Measurements from ENCODE around the gene TUBA4A. TPM values are rescaled to one million over a fixed set of nuclear protein-coding genes. Genes with fewer than 3 reads are reported as not detected.
"Not testable (repeated sequence)": the region's sequence is repeated elsewhere in the genome, so short reads cannot be mapped to it uniquely, and the experiment has no call there.

The TUBA4A gene
- total RNA-seq, 1 experiment from 2014 or later, result 39.4 TPM

GRCh38 chr2:219214141-219214540 lies 39.6 kb downstream of the TUBA4A start:
- no peak for DNase-seq (ENCODE audit: extremely low read depth, low read depth)

- no peak for DNase-seq (ENCODE audit: extremely low read depth, low read depth)
These were observed 40.1 kb downstream of the TUBA4A start for GRCh38 chr2:219213486-219214071.

- DNase-seq (ENCODE audit: extremely low read depth, low read depth), result no peak
These were observed 40.7 kb downstream of the TUBA4A start for GRCh38 chr2:219213026-219213415.

DNA sequence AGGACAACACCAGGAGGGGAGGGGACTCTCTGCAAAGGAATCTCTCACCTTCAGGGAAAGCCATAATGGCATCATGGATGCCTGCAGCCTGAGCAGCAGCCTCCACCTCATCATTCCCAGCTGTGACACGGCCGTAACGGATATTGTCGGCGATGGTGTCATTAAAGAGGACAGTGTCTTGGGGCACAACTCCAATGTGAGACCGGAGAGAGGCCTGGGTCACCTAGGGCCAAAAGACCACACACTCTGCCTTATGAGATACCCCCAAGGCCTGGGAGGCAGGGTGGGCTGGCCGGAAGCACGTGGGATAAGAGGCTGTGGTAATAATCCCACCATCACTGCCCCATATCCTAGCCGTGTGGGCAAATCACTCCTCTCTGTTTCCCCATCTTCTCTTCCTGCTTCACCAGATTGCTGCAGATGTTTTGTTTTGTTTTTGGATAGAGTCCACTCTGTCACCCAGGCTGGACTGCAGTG lies 42.8 kb downstream of the TUBA4A start:
- DNase-seq (ENCODE audit: extremely low read depth, low read depth), result no peak

GRCh38 chr2:219210196-219210885 lies 43.4 kb downstream of the TUBA4A start:
- no peak for DNase-seq (ENCODE audit: extremely low read depth, low read depth)

DNA sequence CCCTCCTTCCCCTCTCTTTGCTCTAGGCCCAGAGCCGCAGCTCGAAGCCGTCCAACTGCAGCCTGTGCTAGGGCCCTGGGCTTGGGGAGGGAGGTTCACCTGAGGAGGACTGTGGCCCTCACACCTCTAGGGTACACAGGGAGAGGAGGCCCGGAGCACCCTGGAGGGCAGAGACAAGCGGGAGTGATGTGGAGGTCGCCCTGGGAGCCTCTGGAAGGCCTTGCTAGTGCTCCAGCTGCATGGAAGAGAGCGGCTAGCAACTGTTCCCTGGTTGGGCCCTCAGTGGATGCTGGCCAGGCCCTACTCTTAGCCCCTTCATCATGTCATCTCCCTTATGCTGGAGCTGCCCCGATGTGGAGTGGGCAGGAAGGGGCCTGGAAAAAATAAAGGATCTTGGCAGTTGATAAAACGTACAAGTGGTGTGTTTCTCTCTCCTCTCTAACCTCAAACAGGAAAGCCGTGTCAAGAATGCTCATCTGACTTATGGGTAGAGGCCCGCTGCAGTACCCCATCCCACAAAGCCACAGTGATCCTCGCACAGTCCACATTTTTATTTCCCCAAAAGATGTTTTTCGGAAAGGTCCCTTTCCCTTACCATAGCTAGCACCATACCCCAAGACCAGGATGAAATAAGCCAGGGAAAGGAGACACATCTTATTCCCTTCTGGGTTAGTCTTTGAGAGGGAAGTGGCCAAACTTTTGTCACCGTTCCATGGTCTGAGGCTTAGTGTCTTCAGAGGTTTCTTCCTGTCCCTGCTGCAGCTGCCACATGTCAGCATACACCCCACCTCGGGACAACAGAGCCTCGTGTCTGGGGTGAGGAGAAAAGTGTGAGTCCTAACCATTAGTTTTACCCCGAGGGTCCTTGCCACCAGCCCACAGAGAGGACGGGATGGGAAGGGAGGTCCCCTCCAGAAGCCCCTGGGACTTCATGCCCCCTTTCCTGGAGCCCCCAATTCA lies 44.2 kb downstream of the TUBA4A start:
- no peak for DNase-seq (ENCODE audit: extremely low read depth, low read depth)

DNA sequence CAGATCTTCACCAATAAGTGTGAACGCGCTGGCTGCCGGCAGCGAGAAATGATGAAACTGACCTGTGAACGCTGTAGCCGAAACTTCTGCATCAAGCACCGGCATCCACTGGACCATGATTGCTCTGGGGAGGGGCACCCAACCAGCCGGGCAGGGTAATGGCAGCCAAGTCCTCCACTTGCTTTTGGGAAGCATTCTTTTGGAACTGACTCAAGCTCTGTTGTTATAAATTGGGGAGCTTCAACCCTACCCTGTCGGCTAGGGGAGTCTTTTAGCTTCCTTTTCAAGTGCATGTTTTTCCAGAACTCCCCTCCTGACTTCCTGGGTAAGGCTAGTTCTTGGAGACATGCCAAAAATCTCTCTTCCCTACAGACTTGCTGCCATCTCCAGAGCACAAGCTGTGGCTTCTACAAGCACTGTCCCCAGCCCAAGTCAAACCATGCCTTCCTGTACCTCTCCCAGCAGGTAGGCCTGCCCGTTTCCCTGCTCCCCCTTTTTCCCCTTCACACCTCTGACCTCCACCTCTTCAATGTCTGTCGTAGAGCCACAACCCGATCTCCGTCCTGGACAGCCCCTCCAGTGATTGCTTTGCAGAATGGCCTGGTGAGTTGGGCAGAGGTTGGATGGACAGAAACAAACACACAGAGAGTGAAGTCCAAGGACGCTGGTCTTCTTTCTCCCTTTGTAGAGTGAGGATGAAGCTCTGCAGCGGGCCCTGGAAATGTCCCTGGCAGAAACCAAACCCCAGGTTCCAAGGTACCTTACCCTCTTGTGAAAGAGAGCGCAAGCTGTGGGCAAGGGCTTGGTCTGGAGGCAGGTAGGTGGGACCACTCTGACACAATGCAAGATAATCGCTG lies 45.6 kb downstream of the TUBA4A start:
- no peak for DNase-seq (ENCODE audit: extremely low read depth, low read depth)

- DNase-seq (ENCODE audit: extremely low read depth, low read depth), result no peak
These were observed 46.4 kb downstream of the TUBA4A start for GRCh38 chr2:219207134-219207883.

DNA sequence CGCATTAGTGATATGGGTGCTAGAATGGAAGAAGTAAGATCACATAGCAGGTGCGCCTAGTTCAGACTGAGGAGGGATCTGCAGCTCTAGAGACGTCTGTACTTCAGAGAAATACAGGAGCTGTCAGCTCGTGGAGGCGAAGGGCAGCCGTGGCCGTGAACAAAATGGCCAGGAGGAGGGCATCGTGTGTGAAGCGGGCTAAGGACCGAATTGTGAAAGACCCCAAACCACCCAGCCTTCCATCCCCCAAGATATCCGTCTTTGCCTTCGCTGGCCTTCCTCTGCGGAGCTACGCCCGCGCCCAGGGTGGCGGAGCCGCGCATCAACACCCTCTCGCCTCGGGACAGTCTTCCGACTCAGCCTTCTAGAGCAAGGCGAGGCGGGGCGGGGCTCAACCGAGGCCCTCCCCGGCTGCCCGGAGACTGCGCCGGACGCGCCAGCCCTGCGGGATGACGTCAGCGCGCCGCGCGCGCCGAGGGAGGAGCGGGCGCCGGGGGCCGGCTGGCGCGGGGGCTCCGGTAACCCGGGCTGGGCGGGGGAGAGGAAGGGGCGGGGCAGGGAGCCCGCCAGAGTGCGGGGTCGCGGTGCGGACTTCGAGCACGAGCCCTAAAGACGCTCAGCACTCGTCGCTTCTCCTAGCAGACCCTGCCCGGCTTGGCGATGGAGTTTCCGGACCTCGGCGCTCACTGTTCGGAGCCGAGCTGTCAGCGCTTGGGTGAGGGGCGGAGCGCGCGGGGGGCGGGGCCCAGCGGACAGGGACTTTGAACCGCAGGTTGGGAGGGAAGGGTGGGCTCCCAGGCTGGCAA lies 47.2 kb downstream of the TUBA4A start, which contains the start of gene ZFAND2B:
TSS of gene ZFAND2B (plus strand) at position 455 of the 806 bp plus-strand sequence. CDS start at position 661, 206 bp downstream.
- DNase-seq (ENCODE audit: extremely low read depth, low read depth), result peak; percentile 92

GRCh38 chr2:219205981-219206327 lies 47.8 kb downstream of the TUBA4A start:
- DNase-seq (ENCODE audit: extremely low read depth, low read depth), result no peak

DNA sequence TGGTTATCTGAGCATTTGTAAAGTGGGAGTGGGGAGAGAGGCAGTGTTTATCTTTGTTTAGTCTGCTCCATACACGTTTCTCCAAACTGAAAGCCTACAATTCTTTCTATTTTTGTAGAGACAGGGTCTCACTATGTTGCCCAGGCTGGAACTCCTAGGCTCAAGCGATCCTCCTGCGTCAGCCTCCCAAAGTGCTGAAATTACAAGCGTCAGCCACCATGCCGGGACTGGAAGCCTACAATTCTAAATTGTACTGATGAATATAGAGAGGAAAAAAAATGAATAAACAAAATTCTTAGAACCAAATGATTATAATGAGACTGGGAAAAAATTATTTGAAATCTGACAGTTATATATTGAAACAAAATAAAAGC lies 48.6 kb downstream of the TUBA4A start:
- DNase-seq (ENCODE audit: extremely low read depth, low read depth), result no peak

- DNase-seq (ENCODE audit: extremely low read depth, low read depth), result no peak
These were observed 49.1 kb downstream of the TUBA4A start for GRCh38 chr2:219204425-219205164.

DNA sequence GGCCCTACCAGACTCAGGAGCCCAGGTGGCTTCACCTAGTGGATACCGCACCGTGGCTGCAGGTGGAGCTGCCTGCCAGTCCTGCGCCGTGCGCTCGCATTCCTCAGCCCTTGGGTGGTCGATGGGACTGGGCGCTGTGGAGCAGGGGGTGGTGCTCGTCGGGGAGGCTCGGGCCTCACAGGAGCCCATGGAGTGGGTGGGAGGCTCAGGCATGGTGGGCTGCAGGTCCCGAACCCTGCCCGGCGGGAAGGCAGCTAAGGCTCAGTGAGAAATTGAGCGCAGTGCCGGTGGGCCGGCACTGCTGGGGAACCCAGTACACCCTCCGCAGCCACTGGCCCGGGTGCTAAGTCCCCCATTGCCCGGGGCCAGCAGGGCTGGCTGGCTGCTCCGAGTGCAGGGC lies 52.4 kb downstream of the TUBA4A start:
- DNase-seq (ENCODE audit: extremely low read depth, low read depth), result not testable (repeated sequence)

DNA sequence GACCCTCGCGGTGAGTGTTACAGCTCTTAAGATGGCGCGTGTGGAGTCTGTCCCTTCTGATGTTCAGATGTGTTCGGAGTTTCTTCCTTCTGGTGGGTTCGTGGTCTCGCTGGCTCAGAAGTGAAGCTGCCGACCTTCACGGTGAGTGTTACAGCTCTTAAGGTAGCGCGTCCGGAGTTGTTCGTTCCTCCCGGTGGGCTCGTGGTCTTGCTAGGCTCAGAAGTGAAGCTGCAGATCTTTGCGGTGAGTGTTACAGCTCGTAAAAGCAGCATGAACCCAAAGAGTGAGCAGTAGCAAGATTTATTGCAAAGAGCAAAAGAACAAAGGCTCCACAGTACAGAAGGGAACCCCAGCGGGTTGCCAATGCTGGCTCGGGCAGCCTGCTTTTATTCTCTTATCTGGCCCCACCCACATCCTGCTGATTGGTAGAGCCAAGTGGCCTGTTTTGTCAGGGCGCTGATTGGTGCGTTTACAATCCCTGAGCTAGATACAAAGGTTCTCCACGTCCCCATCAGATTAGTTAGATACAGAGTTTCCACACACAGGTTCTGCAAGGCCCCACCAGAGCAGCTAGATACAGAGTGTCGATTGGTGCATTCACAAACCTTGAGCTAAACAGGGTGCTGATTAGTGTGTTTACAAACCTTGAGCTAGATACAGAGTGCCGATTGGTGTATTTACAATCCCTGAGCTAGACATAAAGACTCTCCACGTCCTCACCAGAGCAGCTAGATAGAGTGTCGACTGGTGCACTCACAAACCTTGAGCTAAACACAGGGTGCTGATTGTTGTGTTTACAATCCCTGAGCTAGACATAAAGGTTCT lies 53.0 kb downstream of the TUBA4A start:
- not testable (repeated sequence) for DNase-seq (ENCODE audit: extremely low read depth, low read depth)

Measured in NCI-H460 (cell line).